ENCODE measurements around the gene LILRB5. TPM values are rescaled to one million over a fixed set of nuclear protein-coding genes. Genes with fewer than 3 reads are reported as not detected.
"Not testable (repeated sequence)": the region's sequence is repeated elsewhere in the genome, so short reads cannot be mapped to it uniquely, and the experiment has no call there.

The LILRB5 gene
- total RNA-seq, 2 experiments from 2014 or later, result 0.28 to 0.36 TPM

DNA sequence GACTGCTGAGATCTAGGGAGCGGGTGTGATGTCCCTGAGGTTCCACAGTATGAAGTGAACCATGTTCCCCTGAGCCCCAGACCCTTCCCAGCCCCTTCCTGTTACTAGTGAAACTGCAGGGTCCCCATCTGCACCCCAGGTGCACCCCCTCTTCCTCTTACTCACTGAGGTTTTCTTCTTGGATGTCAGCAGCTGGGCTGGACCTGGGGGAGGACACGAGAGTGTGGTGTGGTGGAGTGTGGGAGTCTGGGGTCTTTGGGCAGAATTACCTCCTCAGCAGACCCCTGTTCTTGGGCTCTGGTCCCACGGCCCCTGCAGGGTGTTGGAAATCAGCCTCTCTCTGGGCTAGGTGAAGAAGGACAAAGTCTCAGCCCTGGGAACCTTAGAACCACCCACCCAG, 11.1 kb downstream of the LILRB5 start:
- DNase-seq (no peak), ATAC-seq (ENCODE audit: low read depth) (no peak)
- no peaks in the 10 kb centered on the region for H3K9me3 Mint-ChIP-seq
- no peaks in the 10 kb centered on the region for H3K36me3 Mint-ChIP-seq
- no peak overlapping the region for H3K4me3 Mint-ChIP-seq
- H3K27me3 Mint-ChIP-seq, result peaks cover 24% of the 10 kb centered on the region
- peaks cover 8% of the 10 kb centered on the region for H3K4me1 Mint-ChIP-seq
- H3K27ac Mint-ChIP-seq, result no peak overlapping the region
- POLR2A ChIA-PET, result interaction anchor here (0.6 kb wide), 1 partner anchor 83 kb away, joined by 3 read pairs; no protein-coding TSS in a partner anchor

DNA sequence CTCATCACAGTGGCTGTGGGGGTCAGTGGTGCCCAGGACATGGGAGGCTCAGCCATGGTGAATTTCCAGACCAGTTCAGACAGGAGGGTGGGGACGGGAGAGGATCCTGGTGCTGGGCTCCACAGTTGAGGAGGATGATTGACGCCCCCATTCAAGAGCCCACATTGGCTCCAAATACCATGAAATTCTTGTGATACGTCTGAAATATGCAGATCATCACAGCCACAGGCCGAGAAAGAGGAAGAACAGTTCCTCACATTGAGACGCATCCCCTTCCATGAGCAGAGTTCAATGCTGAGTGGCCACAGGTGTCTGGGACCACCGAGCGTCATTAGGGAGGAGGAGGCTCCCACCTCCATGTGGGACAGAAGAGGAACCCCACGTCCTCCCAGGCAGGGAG, 13.3 kb downstream of the LILRB5 start:
- H3K4me3 Mint-ChIP-seq; DNase-seq; H3K9me3 Mint-ChIP-seq; H3K4me1 Mint-ChIP-seq; ATAC-seq (ENCODE audit: low read depth); POLR2A ChIA-PET; H3K36me3 Mint-ChIP-seq; H3K27ac Mint-ChIP-seq: not testable (repeated sequence)
- H3K27me3 Mint-ChIP-seq, result peaks cover 16% of the 10 kb centered on the region

DNA sequence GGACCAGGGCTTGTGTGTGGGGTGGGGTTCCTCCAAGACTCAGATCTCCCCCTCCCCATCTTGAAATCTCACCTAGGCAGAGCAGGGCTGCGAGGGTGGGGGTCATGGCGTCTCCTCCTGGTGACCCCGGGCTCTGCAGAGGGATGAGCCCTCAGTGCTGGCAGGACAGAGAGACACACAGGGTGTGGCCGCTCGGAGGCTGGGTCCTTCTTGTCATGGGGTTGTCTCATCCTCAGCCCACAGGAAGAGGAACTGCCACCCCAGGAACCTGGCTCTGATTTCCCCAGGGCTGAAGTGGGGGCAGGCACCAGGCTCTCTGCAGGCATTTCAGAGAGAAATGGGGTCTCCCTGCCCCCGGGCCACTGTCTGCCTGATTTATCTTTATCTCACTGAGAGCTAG, 14.4 kb downstream of the LILRB5 start, which contains the start of gene LILRA6:
LILRA6 (minus strand) TSS at position 145 of the 400 bp plus-strand sequence.
- H3K4me1 Mint-ChIP-seq; POLR2A ChIA-PET; H3K4me3 Mint-ChIP-seq; ATAC-seq (ENCODE audit: low read depth); H3K9me3 Mint-ChIP-seq; H3K27ac Mint-ChIP-seq; H3K36me3 Mint-ChIP-seq; DNase-seq: not testable (repeated sequence)
- H3K27me3 Mint-ChIP-seq, result peaks cover 15% of the 10 kb centered on the region

DNA sequence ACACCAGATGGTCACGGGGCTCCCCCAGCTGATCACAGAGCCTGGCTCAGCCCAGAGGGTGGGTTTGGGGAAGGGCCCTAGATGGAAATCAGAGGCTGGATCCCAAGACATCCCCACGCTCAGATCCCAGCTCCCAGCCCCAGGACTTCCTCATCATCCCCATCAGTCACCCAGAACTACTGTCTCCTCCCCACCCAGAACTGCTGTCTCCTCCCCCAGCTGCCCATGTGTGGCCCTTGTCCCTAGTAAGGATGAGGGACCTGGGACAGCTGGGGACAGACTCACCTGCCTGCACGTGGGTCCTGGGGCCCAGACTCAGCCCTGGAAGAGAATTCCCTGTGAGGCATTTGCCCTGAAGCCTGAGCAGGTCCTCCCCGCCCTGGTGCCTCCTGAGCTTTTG, 14.8 kb downstream of the LILRB5 start:
- peaks cover 16% of the 10 kb centered on the region for H3K27me3 Mint-ChIP-seq
- H3K4me3 Mint-ChIP-seq; POLR2A ChIA-PET; H3K4me1 Mint-ChIP-seq; H3K36me3 Mint-ChIP-seq; ATAC-seq (ENCODE audit: low read depth); H3K9me3 Mint-ChIP-seq; DNase-seq; H3K27ac Mint-ChIP-seq: not testable (repeated sequence)

DNA sequence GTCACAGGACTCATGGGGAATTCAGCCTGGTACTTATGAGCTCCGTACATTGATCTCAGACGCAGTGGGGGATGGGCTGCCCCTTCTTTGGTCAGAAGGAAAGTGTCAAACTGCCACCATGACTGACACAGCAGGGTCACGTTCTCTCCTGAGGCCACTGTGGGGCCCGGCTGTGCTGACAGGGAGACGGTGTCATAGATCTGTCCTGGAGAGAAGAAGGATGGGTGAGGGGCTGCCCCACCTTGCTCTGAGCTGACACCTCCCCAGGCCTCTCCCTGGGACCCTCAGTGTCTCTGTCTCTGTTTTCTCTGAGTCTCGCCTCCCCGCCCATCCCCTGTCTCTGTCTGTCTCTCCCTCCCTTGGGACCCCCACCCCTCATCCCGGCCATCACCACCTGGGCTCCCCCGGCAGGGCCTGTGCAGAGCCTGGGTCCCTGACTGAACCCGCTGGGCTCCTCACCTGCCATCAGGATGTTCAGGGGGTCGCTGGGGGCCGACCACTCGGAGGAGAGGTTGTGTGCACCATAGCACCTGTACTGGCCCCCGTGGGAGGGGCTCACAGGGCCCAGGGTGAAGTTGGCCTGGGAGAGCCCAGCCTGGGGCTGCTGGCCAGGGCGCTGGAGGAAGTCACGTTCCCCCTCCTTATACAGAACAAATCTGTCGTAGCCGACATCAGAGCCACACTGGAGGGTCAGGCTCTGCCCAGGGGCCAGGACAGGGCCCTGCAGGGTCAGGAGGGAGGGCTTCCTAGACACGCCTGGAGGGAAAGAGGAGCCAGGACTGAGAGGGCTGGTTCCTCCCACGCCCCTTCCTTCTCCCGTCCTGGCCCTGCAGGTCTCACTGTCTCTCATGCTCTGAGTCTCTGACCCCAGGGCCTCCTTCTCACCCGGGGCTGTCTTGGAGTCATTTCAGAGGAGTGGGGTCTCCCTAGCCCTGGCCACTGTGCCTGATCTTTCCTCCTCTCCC, 16.4 kb downstream of the LILRB5 start:
- POLR2A ChIA-PET; H3K4me1 Mint-ChIP-seq; H3K4me3 Mint-ChIP-seq; ATAC-seq (ENCODE audit: low read depth); DNase-seq; H3K27ac Mint-ChIP-seq; H3K36me3 Mint-ChIP-seq; H3K9me3 Mint-ChIP-seq: not testable (repeated sequence)
- peaks cover 19% of the 10 kb centered on the region for H3K27me3 Mint-ChIP-seq

DNA sequence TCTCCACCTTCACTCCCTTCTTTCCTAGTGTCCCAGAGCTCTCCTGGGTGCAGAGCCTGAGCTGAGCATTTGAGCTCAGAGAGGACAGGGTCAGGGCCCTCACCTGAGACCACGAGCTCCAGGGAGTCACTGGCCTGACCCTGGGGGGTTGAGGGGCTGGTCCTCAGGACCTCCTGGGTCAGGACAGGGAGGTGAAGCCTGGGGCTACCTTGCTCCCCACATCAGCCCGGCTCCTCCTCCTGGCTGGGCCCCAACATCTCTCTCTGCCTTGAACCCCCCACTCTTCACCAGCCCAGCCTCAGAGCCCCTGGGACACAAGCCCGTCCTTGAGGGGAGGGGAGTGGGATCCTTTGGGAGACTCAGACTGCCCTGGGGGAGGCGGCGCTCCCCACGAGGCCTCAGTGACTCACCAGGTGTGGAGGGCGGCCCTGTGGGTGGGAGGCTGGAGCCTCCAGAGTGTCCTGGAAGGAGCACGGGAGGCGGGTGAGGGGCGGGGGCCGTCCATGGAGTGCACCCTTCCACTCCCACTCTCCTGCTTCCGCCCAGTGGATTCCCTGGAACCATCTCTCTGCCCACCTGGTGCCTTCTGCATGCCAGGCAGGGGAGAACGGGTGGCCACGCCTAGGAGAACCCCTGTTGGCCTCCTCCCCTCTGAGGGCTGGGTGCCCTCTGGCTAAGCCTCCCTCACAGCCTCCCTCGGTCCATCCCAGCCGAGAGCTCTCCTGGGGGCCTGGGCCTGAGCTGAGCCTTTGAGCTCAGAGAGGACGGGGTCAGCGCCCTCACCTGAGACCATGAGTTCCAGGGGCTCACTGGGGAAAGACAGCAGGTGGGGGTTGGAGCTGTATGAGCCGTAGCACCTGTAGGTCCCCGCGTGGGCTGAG, 17.3 kb downstream of the LILRB5 start:
- peaks cover 24% of the 10 kb centered on the region for H3K27me3 Mint-ChIP-seq
- POLR2A ChIA-PET, H3K36me3 Mint-ChIP-seq, H3K4me3 Mint-ChIP-seq, DNase-seq, H3K9me3 Mint-ChIP-seq, H3K27ac Mint-ChIP-seq, H3K4me1 Mint-ChIP-seq: not testable (repeated sequence)
- peak; percentile 26 for ATAC-seq (ENCODE audit: low read depth)

DNA sequence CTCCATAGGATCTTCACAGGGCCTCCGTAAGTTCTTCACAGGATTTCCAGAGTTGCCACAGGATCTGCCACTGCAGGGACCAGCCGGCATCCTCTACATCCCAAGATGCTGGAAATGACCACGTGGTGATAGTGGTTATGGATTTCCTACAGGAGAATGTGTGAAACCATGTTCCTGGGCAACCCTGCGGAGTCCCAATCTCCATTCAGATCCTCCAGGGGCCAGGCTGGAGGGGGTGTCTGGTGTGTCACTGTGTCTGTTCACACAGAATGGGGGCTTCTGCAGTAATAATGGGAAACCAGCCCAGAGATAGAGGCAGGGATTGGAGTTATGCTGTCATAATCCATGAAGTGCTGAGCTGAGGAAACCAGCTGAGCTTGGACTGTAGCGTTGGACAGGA, 23.1 kb downstream of the LILRB5 start:
- DNase-seq (no peak), ATAC-seq (ENCODE audit: low read depth) (no peak)
- POLR2A ChIA-PET, result no interaction called here
- H3K4me1 Mint-ChIP-seq, result peaks cover 3% of the 10 kb centered on the region
- H3K9me3 Mint-ChIP-seq, result no peaks in the 10 kb centered on the region
- H3K4me3 Mint-ChIP-seq, result no peak overlapping the region
- peaks cover 38% of the 10 kb centered on the region for H3K27me3 Mint-ChIP-seq
- no peak overlapping the region for H3K27ac Mint-ChIP-seq
- H3K36me3 Mint-ChIP-seq, result no peaks in the 10 kb centered on the region

DNA sequence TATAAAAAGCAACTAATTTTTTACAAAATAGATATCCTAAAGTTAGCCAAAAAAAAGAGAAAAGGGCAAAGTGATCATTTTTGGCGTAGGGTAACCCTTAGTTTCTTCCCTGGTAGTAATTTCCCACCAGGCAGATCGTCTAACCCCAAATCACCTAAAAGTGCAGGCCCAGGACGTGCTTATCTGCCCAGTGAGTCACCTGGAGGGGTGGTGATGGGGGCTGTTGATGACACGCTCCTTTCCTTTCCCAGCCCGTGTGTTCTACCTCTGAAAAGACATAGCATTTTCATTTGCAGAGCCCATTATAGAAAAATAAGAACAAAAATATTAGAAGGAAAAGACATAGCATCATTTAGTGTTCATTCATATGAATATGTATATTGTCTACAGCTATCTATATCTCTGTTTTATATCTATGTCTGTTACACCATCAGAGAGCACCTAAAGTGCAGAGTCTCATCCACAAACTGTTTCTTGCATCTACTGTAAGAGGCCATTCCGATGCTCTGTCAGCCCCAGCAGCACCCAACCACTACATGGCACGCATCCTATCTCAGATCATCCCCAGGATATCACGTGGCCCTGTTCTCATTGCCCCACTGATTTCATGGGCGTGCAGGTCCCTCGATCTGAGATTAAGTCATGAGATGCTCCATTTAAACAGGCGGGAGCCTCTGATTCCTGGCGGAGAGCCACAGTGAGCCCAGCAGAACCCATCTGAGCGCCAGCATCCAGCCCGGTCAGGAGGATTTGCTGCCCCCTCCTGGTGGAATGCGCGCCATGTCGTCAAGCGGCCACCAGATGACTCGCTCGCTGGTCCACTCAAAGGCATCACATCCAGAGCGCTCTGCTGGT, 25.8 kb downstream of the LILRB5 start:
- ATAC-seq (ENCODE audit: low read depth), result peak; percentile 95
- peak; percentile 87 for DNase-seq
- POLR2A ChIA-PET, result no interaction called here
- Mint-ChIP-seq H3K9me3 (peaks cover 2% of the 10 kb centered on the region), H3K27me3 (peaks cover 36% of the 10 kb centered on the region), H3K4me3 (no peak overlapping the region), H3K27ac (no peak overlapping the region), H3K36me3 (no peaks in the 10 kb centered on the region), H3K4me1 (peaks cover 3% of the 10 kb centered on the region)

DNA sequence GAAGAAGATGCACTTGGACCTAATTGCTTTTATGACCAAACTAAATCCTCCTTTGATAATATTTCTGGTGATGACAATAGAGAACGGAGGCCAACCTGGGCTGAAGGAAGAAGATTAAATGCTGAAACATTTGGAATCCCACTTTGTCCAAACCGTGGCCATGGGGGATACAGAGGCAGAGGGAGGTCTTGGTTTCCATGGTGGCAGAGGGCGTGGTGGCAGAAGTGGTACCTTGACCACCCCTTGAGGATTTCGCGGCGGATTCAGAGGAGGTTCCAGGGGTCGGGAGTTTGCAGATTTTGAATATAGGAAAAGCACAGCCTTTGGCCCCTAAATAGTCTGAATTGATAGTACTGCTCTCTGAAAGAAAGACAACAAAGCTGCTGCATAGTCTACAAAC, 27.0 kb downstream of the LILRB5 start:
- Mint-ChIP-seq H3K4me3 (no peak overlapping the region), H3K27me3 (peaks cover 40% of the 10 kb centered on the region)

DNA sequence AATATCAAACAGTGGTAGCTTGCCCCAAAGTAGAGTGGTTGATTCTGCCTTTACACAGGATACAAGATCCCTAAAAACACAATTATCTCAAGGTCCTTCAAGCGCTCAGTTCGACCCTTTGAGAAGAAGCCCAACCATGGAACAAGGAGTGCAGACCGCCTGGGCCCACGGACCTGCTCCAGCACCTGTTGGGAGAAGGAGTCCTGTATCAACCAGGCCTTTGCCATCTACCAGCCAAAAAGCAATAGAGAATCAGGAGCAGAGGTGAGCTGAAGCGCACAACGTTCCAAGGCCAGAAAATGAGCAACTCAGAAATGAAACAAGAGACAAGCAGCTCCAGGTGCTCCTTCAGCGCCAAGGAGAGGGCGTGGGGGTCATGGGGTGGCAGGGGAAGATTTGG, 27.9 kb downstream of the LILRB5 start:
- ATAC-seq (ENCODE audit: low read depth) (no peak), DNase-seq (no peak)
- no peaks in the 10 kb centered on the region for H3K36me3 Mint-ChIP-seq
- peaks cover 2% of the 10 kb centered on the region for H3K9me3 Mint-ChIP-seq
- peaks cover 3% of the 10 kb centered on the region for H3K4me1 Mint-ChIP-seq
- no peak overlapping the region for H3K27ac Mint-ChIP-seq
- POLR2A ChIA-PET, result interaction anchor here (0.7 kb wide), 1 partner anchor 242 kb away, joined by 4 read pairs; no protein-coding TSS in a partner anchor
- peaks cover 34% of the 10 kb centered on the region for H3K27me3 Mint-ChIP-seq
- no peak overlapping the region for H3K4me3 Mint-ChIP-seq

More for the DNA sequence above, 27.0 kb downstream of the LILRB5 start:
- DNase-seq (no peak), ATAC-seq (ENCODE audit: low read depth) (no peak)
- no peaks in the 10 kb centered on the region for H3K36me3 Mint-ChIP-seq
- no peak overlapping the region for H3K27ac Mint-ChIP-seq
- H3K9me3 Mint-ChIP-seq, result peaks cover 2% of the 10 kb centered on the region
- peaks cover 3% of the 10 kb centered on the region for H3K4me1 Mint-ChIP-seq
- POLR2A ChIA-PET, result interaction anchor here (0.7 kb wide), 1 partner anchor 80 kb away, joined by 5 read pairs; no protein-coding TSS in a partner anchor

DNA sequence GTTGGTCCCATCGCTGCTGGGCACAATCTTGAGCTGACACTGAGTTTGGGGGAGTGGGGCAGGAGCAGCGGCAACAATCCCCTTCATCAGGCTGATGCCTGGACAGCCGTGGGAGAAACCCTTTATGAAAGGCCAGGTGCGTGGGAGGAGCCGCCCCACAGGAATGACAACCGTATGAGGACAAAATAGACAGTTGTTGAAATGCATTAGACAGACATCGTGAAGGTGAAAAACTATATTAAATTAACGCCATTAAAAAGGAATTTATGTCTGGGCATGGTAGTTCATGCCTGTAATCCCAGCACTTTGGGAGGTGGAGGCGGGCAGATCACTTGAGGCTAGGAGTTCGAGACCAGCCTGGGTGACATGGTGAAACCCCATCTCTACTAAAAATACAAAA, 32.5 kb downstream of the LILRB5 start:
- H3K27me3 Mint-ChIP-seq, result peaks cover 24% of the 10 kb centered on the region
- POLR2A ChIA-PET, result interaction anchor here (1.0 kb wide), 1 partner anchor 34 kb away, joined by 3 read pairs; no protein-coding TSS in a partner anchor
- H3K4me1 Mint-ChIP-seq; H3K27ac Mint-ChIP-seq; H3K36me3 Mint-ChIP-seq; ATAC-seq (ENCODE audit: low read depth); H3K9me3 Mint-ChIP-seq; H3K4me3 Mint-ChIP-seq; DNase-seq: not testable (repeated sequence)

DNA sequence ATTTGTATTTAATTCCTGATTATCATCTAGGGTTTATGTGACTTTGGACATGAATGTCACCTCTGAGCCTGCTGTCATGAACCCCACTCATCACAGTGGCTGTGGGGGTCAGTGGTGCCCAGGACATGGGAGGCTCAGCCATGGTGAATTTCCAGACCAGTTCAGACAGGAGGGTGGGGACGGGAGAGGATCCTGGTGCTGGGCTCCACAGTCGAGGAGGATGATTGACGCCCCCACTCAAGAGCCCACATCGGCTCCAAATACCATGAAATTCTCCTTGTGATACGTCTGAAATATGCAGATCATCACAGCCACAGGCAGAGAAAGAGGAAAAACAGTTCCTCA, 33.2 kb downstream of the LILRB5 start:
- H3K9me3 Mint-ChIP-seq; ATAC-seq (ENCODE audit: low read depth); H3K4me1 Mint-ChIP-seq; POLR2A ChIA-PET; H3K27ac Mint-ChIP-seq; DNase-seq; H3K36me3 Mint-ChIP-seq; H3K4me3 Mint-ChIP-seq: not testable (repeated sequence)
- peaks cover 22% of the 10 kb centered on the region for H3K27me3 Mint-ChIP-seq

Data from activated naive CD8-positive, alpha-beta T cell treated with anti-CD3 and anti-CD28 coated beads, Interleukin-2, amount 10 ng/mL, durations not matched to agents 7 days and 5 days (primary cell).